ENCODE measurements around the gene INSYN2B. TPM values are rescaled to one million over a fixed set of nuclear protein-coding genes. Genes with fewer than 3 reads are reported as not detected.

The INSYN2B gene
- total and polyA plus RNA-seq, 2 donors (not counting 1 experiment from before 2014, with no cell fraction given) = not detected

DNA sequence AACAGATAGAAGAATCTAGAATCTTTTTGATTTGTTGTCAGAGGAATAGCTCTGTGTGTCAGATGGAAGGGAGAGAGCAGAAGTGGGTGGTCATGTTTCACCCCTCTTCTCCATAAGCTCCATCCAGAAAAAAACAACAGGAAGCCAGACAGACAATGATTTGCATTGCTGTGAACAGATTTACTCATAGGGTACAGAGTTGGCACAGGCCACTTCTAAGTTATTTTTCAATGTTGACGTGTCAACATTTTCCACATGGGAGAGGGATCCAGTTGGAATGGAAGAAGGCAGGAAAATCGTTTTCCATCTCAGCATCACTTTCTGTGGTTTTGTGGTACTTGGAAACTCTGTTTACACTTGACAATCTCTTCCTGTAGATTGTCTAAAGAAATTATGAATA is 86.7 kb downstream of the INSYN2B start:
- Histone ChIP-seq H4K20me1 (ENCODE audit: control insufficient read depth, insufficient read depth, low read length, poor library complexity, severe bottlenecking) (peaks cover 48% of the 10 kb centered on the region), H3K4me3 (ENCODE audit: control extremely low read depth in 1 of 5, extremely low read depth in 1 of 5, insufficient read depth in 1 of 5, low read depth in 2 of 5, low read length in 4 of 5) (no peak overlapping the region), H3K36me3 (replicated peaks in 1 of 2; ENCODE audit: control extremely low read depth in 1 of 2, control insufficient read depth in 1 of 2, extremely low read depth in 1 of 2, insufficient read depth in 2 of 2, low read length in 1 of 2) (peaks cover 6 to 29% of the 10 kb centered on the region in 2 experiments), H3K27ac (ENCODE audit: low read length in 2 of 2) (no peak overlapping the region), H3K9me3 (ENCODE audit: control extremely low read depth in 1 of 3, control insufficient read depth in 2 of 3, insufficient read depth in 1 of 3, low read length in 2 of 3) (no peaks in the 10 kb centered on the region), H3K27me3 (replicated peaks in 1 of 4; ENCODE audit: control extremely low read depth in 1 of 4, control insufficient read depth in 3 of 4, insufficient read depth in 4 of 4, low read length in 3 of 4) (no peaks in the 10 kb centered on the region), H2AFZ (ENCODE audit: insufficient read depth, low read depth, low read length, poor library complexity, severe bottlenecking) (no peak overlapping the region), H3K4me2 (replicated peaks; ENCODE audit: low read depth, low read length, poor library complexity, severe bottlenecking) (no peak overlapping the region), H3K4me1 (ENCODE audit: control insufficient read depth in 2 of 2, insufficient read depth in 2 of 2, low read length in 2 of 2) (peaks cover 0 to 7% of the 10 kb centered on the region in 2 donors), H3K9ac (ENCODE audit: low read length) (no peak overlapping the region), H3K79me2 (ENCODE audit: control insufficient read depth, insufficient read depth, low read length) (peaks cover 15% of the 10 kb centered on the region)
- ChIA-PET CTCF (no interaction called here), POLR2A (no interaction called here)
- intact Hi-C loops (cut with micrococcal nuclease) = no loop called here
- WGBS (ENCODE audit: insufficient coverage) = 100% methylated on average over 1 of the region's 2 CpGs
- no peak for DNase-seq
- H3K9me3 Mint-ChIP-seq (ENCODE audit: insufficient read depth) = no peaks in the 10 kb centered on the region
- no peak overlapping the region for H3K27ac Mint-ChIP-seq
- TF ChIP-seq, protein P1, sequence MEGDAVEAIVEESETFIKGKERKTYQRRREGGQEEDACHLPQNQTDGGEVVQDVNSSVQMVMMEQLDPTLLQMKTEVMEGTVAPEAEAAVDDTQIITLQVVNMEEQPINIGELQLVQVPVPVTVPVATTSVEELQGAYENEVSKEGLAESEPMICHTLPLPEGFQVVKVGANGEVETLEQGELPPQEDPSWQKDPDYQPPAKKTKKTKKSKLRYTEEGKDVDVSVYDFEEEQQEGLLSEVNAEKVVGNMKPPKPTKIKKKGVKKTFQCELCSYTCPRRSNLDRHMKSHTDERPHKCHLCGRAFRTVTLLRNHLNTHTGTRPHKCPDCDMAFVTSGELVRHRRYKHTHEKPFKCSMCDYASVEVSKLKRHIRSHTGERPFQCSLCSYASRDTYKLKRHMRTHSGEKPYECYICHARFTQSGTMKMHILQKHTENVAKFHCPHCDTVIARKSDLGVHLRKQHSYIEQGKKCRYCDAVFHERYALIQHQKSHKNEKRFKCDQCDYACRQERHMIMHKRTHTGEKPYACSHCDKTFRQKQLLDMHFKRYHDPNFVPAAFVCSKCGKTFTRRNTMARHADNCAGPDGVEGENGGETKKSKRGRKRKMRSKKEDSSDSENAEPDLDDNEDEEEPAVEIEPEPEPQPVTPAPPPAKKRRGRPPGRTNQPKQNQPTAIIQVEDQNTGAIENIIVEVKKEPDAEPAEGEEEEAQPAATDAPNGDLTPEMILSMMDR (IDR thresholded peaks at IDR 0.05) = no peak
- TF ChIP-seq EZH2 (IDR thresholded peaks at IDR 0.05; ENCODE audit: borderline replicate concordance, insufficient read depth, low read depth, low read length, poor library complexity, severe bottlenecking) = no peak
- H3K27me3 Mint-ChIP-seq = no peaks in the 10 kb centered on the region
- no peak for ATAC-seq (ENCODE audit: low read depth)
- H3K4me3 Mint-ChIP-seq = no peak overlapping the region
- peaks cover 21% of the 10 kb centered on the region for H3K4me1 Mint-ChIP-seq

GRCh38 chr5:169893010-169893409 is 87.3 kb downstream of the INSYN2B start:
- no peak overlapping the region for H3K27ac Mint-ChIP-seq
- intact Hi-C loops (cut with micrococcal nuclease) = no loop called here
- TF ChIP-seq EZH2 (IDR thresholded peaks at IDR 0.05; ENCODE audit: borderline replicate concordance, insufficient read depth, low read depth, low read length, poor library complexity, severe bottlenecking) = no peak
- TF ChIP-seq, protein P1 (IDR thresholded peaks at IDR 0.05) = no peak
- H3K4me1 ChIP-seq (ENCODE audit: control insufficient read depth in 2 of 2, insufficient read depth in 2 of 2, low read length in 2 of 2) = peaks cover 0 to 7% of the 10 kb centered on the region in 2 donors
- ChIA-PET CTCF (no interaction called here), POLR2A (no interaction called here)
- no peak overlapping the region for H3K4me3 Mint-ChIP-seq
- no peak for ATAC-seq (ENCODE audit: low read depth)
- H3K27me3 ChIP-seq (replicated peaks in 1 of 4; ENCODE audit: control extremely low read depth in 1 of 4, control insufficient read depth in 3 of 4, insufficient read depth in 4 of 4, low read length in 3 of 4) = no peaks in the 10 kb centered on the region
- no peak overlapping the region for H2AFZ ChIP-seq (ENCODE audit: insufficient read depth, low read depth, low read length, poor library complexity, severe bottlenecking)
- H3K79me2 ChIP-seq (ENCODE audit: control insufficient read depth, insufficient read depth, low read length) = peaks cover 16% of the 10 kb centered on the region
- no peaks in the 10 kb centered on the region for H3K9me3 Mint-ChIP-seq (ENCODE audit: insufficient read depth)
- no peak overlapping the region for H3K9ac ChIP-seq (ENCODE audit: low read length)
- no peak overlapping the region for H3K4me3 ChIP-seq (ENCODE audit: control extremely low read depth in 1 of 5, extremely low read depth in 1 of 5, insufficient read depth in 1 of 5, low read depth in 2 of 5, low read length in 4 of 5)
- H3K4me2 ChIP-seq (replicated peaks; ENCODE audit: low read depth, low read length, poor library complexity, severe bottlenecking) = no peak overlapping the region
- no peaks in the 10 kb centered on the region for H3K27me3 Mint-ChIP-seq
- no peaks in the 10 kb centered on the region for H3K9me3 ChIP-seq (ENCODE audit: control extremely low read depth in 1 of 3, control insufficient read depth in 2 of 3, insufficient read depth in 1 of 3, low read length in 2 of 3)
- H3K4me1 Mint-ChIP-seq = peaks cover 21% of the 10 kb centered on the region
- no peak for DNase-seq
- H3K27ac ChIP-seq (ENCODE audit: low read length in 2 of 2) = no peak overlapping the region
- H4K20me1 ChIP-seq (ENCODE audit: control insufficient read depth, insufficient read depth, low read length, poor library complexity, severe bottlenecking) = peaks cover 52% of the 10 kb centered on the region
- peaks cover 6 to 24% of the 10 kb centered on the region in 2 experiments for H3K36me3 ChIP-seq (replicated peaks in 1 of 2; ENCODE audit: control extremely low read depth in 1 of 2, control insufficient read depth in 1 of 2, extremely low read depth in 1 of 2, insufficient read depth in 2 of 2, low read length in 1 of 2)

All from B cell (primary cell).